HL-60/S4 (cell line): ENCODE data around the gene ZBTB43.

Source experiments
- in situ Hi-C: fragments of 300-500 bp; cut with MboI; formaldehyde crosslinking; loops from 2 replicates; pipeline ENCODE4 v1.14.3; 2022; ENCODE audit warnings: low sequenced_read_pairs

ZBTB43 gene

GRCh38 chr9:126882746-126883145 is 77.9 kb downstream of the ZBTB43 start:
- in situ Hi-C loops, result no loop called here

- in situ Hi-C loops, result no loop called here
These were observed 78.8 kb downstream of the ZBTB43 start for GRCh38 chr9:126883636-126884035.

- in situ Hi-C loops, result no loop called here
These were observed 80.3 kb downstream of the ZBTB43 start for GRCh38 chr9:126885131-126885641.

- in situ Hi-C loops, result no loop called here
These were observed 81.4 kb downstream of the ZBTB43 start for GRCh38 chr9:126886034-126886822.

GRCh38 chr9:126886897-126887296 is 82.1 kb downstream of the ZBTB43 start:
- in situ Hi-C loops, result no loop called here
